T-helper 17 cell (primary cell): ENCODE results near the gene LYSET. TPM values are rescaled to one million over a fixed set of nuclear protein-coding genes. Genes with fewer than 3 reads are reported as not detected.
"Not testable (repeated sequence)": the region's sequence is repeated elsewhere in the genome, so short reads cannot be mapped to it uniquely, and the experiment has no call there.

Experiments used
- ATAC-seq: fragments of 150-1000 bp; cut with Tn5 transposase; 2 replicates; pipeline ENCODE4 v1.10.0; 2021; ENCODE audit warnings: mild to moderate bottlenecking, moderate library complexity
- DNase-seq, 3 donors: peaks; one replicate each; pipeline versions ENCODE4 v3.0.0 to v3.0.0-alpha.2; 2020 to 2021
- H3K9me3 ChIP-seq: one replicate; pipeline ENCODE4 v1.7.0; 2013; ENCODE audit warnings: low read length, mild to moderate bottlenecking; ENCODE audit not compliant: control insufficient read depth, poor library complexity, severe bottlenecking
- H3K27ac Mint-ChIP-seq: one replicate; pipeline ENCODE4 v1.8.0; 2022; ENCODE audit warnings: mild to moderate bottlenecking, moderate library complexity, mixed read lengths
- H3K27me3 Mint-ChIP-seq: one replicate; pipeline ENCODE4 v1.8.0; 2022; ENCODE audit warnings: mixed read lengths
- H3K36me3 Mint-ChIP-seq: one replicate; pipeline ENCODE4 v1.8.0; 2022; ENCODE audit warnings: low read depth, mixed read lengths
- H3K4me1 Mint-ChIP-seq: one replicate; pipeline ENCODE4 v1.8.0; 2022; ENCODE audit warnings: mild to moderate bottlenecking, mixed read lengths
- H3K4me3 Mint-ChIP-seq: one replicate; pipeline ENCODE4 v1.8.0; 2022; ENCODE audit warnings: mild to moderate bottlenecking, moderate library complexity, mixed read lengths
- total RNA-seq, 4 donors: library from RNA in 2 of 4; stranded (reverse) in 2 of 4; gene quantifications; one replicate each; pipeline ENCODE4 v1.2.3 and lab custom pipeline; 2022 to 2026

The LYSET gene
- total RNA-seq, 2 donors from 2014 or later: 6.3 to 8.1 TPM

GRCh38 chr14:93158349-93158748, 26.8 kb upstream of the LYSET start:
- not testable (repeated sequence) for H3K4me1 Mint-ChIP-seq, H3K27ac Mint-ChIP-seq, H3K27me3 Mint-ChIP-seq, H3K36me3 Mint-ChIP-seq, DNase-seq, H3K9me3 ChIP-seq, H3K4me3 Mint-ChIP-seq, ATAC-seq

GRCh38 chr14:93159625-93160352, 25.3 kb upstream of the LYSET start:
- not testable (repeated sequence) for DNase-seq, H3K36me3 Mint-ChIP-seq, H3K27ac Mint-ChIP-seq, ATAC-seq, H3K4me1 Mint-ChIP-seq, H3K4me3 Mint-ChIP-seq, H3K27me3 Mint-ChIP-seq, H3K9me3 ChIP-seq

DNA sequence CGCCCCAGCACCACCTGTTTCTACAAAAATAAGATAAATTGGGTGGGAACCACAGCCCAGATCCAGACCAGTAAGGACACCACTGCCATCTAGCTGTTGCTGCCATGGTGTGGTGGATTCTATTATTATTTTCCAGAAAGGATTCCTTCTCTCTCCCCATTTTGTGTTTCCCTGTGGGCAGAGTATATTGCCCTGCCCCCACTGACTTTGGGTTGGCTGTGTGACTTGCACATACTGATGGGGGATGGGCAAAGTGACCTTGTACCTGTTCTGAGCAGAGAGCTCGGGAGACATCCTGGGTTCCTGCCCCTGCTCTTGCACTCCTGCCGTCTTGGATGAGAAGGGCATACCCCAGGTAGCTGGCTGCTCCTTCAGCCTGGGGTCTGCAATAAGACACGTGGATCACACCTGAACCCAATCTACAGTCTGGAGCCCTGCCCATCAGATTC, 24.7 kb upstream of the LYSET start:
- no peak overlapping the region for H3K4me3 Mint-ChIP-seq
- H3K27ac Mint-ChIP-seq: no peak overlapping the region
- no peaks in the 10 kb centered on the region for H3K36me3 Mint-ChIP-seq
- ATAC-seq (no peak), DNase-seq (no peak)
- no peaks in the 10 kb centered on the region for H3K9me3 ChIP-seq
- no peaks in the 10 kb centered on the region for H3K4me1 Mint-ChIP-seq
- no peaks in the 10 kb centered on the region for H3K27me3 Mint-ChIP-seq

DNA sequence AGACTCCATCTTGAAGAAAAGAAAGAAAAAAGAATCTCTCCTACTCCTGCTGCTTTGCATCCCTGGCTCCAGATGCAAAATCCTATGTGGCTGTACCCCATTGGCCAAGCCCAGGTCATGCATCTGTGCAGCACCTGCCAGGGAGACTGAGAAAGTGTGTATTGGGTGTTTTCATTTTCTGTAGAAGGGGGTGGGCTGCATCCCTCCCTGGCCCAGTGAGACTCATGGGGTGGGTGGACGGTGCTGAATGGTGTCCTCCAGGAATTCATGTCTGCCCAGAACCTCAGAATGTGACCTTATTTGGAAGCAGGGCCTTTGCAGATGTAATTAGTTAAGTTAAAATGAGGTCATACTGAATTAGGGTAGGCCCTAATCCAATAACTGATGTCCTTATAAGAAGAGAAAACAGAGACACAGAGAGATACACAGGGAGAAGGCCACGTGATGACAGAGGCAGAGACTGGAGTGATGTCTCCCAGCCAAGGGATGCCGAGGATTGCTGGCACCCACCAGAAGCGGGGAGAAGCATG, 23.6 kb upstream of the LYSET start:
- Mint-ChIP-seq H3K27ac (no peak overlapping the region), H3K4me3 (no peak overlapping the region), H3K27me3 (no peaks in the 10 kb centered on the region), H3K36me3 (no peaks in the 10 kb centered on the region), H3K4me1 (no peaks in the 10 kb centered on the region)
- H3K9me3 ChIP-seq: no peaks in the 10 kb centered on the region
- DNase-seq (no peak), ATAC-seq (no peak)

DNA sequence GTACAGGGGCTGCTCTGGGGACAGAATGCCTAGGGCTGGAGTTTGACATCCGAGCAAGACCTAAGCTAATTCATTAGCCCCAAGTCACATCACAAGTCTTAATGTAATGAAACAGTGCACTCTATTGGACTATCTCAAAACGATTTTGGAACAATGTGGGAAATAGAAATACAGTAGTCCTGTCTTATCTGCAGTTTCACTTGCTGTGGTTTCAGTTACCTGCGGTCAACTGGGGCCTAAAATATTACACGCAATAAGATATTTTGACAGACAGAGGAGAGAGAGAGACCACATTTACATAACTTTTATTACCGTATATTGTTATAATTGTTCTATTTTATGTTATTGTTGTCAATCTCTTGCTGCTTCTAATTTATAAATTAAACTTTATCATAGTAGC, 21.6 kb upstream of the LYSET start:
- no peak for DNase-seq
- ATAC-seq: no peak
- H3K27ac Mint-ChIP-seq: no peak overlapping the region
- no peaks in the 10 kb centered on the region for H3K9me3 ChIP-seq
- H3K27me3 Mint-ChIP-seq: no peaks in the 10 kb centered on the region
- no peaks in the 10 kb centered on the region for H3K4me1 Mint-ChIP-seq
- H3K36me3 Mint-ChIP-seq: no peaks in the 10 kb centered on the region
- H3K4me3 Mint-ChIP-seq: no peak overlapping the region

GRCh38 chr14:93165271-93166265, 19.5 kb upstream of the LYSET start:
- not testable (repeated sequence) for H3K9me3 ChIP-seq, H3K27ac Mint-ChIP-seq, H3K36me3 Mint-ChIP-seq, DNase-seq, H3K27me3 Mint-ChIP-seq, H3K4me1 Mint-ChIP-seq, H3K4me3 Mint-ChIP-seq, ATAC-seq

- H3K27me3 Mint-ChIP-seq, H3K4me1 Mint-ChIP-seq, DNase-seq, H3K9me3 ChIP-seq, H3K27ac Mint-ChIP-seq, H3K36me3 Mint-ChIP-seq, ATAC-seq, H3K4me3 Mint-ChIP-seq: not testable (repeated sequence)
These were observed 16.5 kb upstream of the LYSET start for GRCh38 chr14:93168610-93169009.

GRCh38 chr14:93169619-93170018, 15.5 kb upstream of the LYSET start:
- not testable (repeated sequence) for H3K36me3 Mint-ChIP-seq, H3K27me3 Mint-ChIP-seq, H3K27ac Mint-ChIP-seq, H3K4me3 Mint-ChIP-seq, H3K4me1 Mint-ChIP-seq, H3K9me3 ChIP-seq, DNase-seq, ATAC-seq

- H3K4me3 Mint-ChIP-seq, H3K27ac Mint-ChIP-seq, H3K4me1 Mint-ChIP-seq, H3K36me3 Mint-ChIP-seq, H3K9me3 ChIP-seq, H3K27me3 Mint-ChIP-seq, DNase-seq, ATAC-seq: not testable (repeated sequence)
These were observed 15.0 kb upstream of the LYSET start for GRCh38 chr14:93170141-93170540.

GRCh38 chr14:93171376-93171775, 13.7 kb upstream of the LYSET start:
- ATAC-seq: no peak
- DNase-seq: no peak
- Mint-ChIP-seq H3K4me3 (no peak overlapping the region), H3K27me3 (peaks cover 9% of the 10 kb centered on the region), H3K27ac (peak overlapping the region; percentile 57), H3K4me1 (no peaks in the 10 kb centered on the region), H3K36me3 (no peaks in the 10 kb centered on the region)
- no peaks in the 10 kb centered on the region for H3K9me3 ChIP-seq

- H3K4me3 Mint-ChIP-seq: no peak overlapping the region
- peaks cover 9% of the 10 kb centered on the region for H3K27me3 Mint-ChIP-seq
- ATAC-seq (no peak), DNase-seq (no peak)
- H3K9me3 ChIP-seq: no peaks in the 10 kb centered on the region
- H3K4me1 Mint-ChIP-seq: peaks cover 2% of the 10 kb centered on the region
- no peaks in the 10 kb centered on the region for H3K36me3 Mint-ChIP-seq
- no peak overlapping the region for H3K27ac Mint-ChIP-seq
These were observed 11.1 kb upstream of the LYSET start for GRCh38 chr14:93173943-93174395.

DNA sequence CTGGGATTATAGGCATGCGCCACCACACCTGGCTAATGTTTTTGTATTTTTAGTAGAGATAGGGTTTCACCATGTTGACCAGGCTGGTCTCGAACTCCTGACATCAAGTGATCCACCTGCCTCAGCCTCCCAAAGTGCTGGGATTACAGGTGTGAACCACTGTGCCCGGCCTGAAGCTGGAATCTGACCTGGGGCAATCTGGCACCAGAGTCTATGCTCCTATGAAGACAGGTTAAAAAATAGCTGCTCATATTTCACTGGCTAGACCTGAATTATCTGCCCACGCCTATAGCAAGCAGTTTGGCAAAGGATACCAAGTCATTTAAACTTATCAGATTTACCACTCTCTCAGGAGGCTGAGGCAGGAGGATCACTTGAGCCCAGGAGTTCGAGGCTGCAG, 10.4 kb upstream of the LYSET start:
- H3K27ac Mint-ChIP-seq, H3K36me3 Mint-ChIP-seq, DNase-seq, H3K27me3 Mint-ChIP-seq, H3K4me3 Mint-ChIP-seq, H3K4me1 Mint-ChIP-seq, H3K9me3 ChIP-seq, ATAC-seq: not testable (repeated sequence)

DNA sequence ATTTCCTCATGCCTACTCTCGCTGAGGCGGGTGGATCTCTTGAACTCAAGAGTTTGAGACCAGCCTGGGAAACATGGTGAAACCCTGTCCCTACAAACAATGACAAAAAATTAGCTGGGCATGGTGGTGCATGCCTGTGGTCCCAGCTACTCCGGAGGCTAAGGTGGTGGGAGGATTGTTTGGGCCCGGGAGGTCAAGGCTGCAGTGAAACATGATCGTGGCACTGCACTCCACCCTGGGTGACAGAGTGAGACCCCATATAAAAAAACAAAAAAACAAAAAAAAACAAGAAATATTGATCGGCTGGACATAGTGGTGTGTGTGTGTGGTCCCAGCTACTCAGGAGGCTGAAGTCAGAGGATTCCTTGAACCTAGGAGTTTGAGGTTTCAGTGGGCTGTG, 9.6 kb upstream of the LYSET start:
- DNase-seq (no peak), ATAC-seq (no peak)
- no peak overlapping the region for H3K4me3 Mint-ChIP-seq
- no peaks in the 10 kb centered on the region for H3K36me3 Mint-ChIP-seq
- no peaks in the 10 kb centered on the region for H3K9me3 ChIP-seq
- H3K27me3 Mint-ChIP-seq: peaks cover 9% of the 10 kb centered on the region
- peak overlapping the region; percentile 43 for H3K27ac Mint-ChIP-seq
- peaks cover 2% of the 10 kb centered on the region for H3K4me1 Mint-ChIP-seq
